ENCODE data around the gene ST3GAL3. TPM values are rescaled to one million over a fixed set of nuclear protein-coding genes. Genes with fewer than 3 reads are reported as not detected.

ST3GAL3 gene
- total RNA-seq, 2 donors from 2014 or later, result 26.3 to 36.0 TPM

DNA sequence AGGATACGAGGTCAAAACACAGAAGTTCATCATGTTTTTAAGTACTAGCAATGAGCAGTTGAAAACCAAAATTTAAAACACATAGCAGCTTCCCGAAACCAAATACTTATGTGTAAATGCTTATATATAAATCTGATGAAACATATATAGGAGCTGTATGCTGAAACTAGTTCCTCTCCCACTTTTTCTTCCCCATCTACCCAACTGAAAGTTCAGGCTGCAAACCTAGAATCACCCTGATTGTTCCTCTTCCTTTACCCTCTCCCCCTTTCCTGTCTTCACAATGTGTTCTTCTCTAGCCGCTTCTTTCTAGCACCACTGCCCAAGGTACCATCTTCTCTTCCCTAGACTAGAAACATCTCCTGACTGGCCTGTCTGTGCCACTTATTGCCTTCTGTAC lies 90.6 kb downstream of the ST3GAL3 start:
- no peak overlapping the region for H3K4me3 ChIP-seq
- TF ChIP-seq, protein P1, sequence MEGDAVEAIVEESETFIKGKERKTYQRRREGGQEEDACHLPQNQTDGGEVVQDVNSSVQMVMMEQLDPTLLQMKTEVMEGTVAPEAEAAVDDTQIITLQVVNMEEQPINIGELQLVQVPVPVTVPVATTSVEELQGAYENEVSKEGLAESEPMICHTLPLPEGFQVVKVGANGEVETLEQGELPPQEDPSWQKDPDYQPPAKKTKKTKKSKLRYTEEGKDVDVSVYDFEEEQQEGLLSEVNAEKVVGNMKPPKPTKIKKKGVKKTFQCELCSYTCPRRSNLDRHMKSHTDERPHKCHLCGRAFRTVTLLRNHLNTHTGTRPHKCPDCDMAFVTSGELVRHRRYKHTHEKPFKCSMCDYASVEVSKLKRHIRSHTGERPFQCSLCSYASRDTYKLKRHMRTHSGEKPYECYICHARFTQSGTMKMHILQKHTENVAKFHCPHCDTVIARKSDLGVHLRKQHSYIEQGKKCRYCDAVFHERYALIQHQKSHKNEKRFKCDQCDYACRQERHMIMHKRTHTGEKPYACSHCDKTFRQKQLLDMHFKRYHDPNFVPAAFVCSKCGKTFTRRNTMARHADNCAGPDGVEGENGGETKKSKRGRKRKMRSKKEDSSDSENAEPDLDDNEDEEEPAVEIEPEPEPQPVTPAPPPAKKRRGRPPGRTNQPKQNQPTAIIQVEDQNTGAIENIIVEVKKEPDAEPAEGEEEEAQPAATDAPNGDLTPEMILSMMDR (IDR thresholded peaks at IDR 0.05), result no peak
- no peak overlapping the region for H3K27ac ChIP-seq
- H3K4me1 ChIP-seq (ENCODE audit: control insufficient read depth in 1 of 2, low read depth in 2 of 2), result no peaks in the 10 kb centered on the region
- no peaks in the 10 kb centered on the region for H3K27me3 ChIP-seq (replicated peaks; ENCODE audit: insufficient read depth)
- no peaks in the 10 kb centered on the region for H3K36me3 ChIP-seq
- no peak for DNase-seq (ENCODE audit: low spot score)
- no peaks in the 10 kb centered on the region for H3K9me3 ChIP-seq
- no peak for ATAC-seq (ENCODE audit: insufficient number of reproducible peaks, low FRiP score, low read depth)

DNA sequence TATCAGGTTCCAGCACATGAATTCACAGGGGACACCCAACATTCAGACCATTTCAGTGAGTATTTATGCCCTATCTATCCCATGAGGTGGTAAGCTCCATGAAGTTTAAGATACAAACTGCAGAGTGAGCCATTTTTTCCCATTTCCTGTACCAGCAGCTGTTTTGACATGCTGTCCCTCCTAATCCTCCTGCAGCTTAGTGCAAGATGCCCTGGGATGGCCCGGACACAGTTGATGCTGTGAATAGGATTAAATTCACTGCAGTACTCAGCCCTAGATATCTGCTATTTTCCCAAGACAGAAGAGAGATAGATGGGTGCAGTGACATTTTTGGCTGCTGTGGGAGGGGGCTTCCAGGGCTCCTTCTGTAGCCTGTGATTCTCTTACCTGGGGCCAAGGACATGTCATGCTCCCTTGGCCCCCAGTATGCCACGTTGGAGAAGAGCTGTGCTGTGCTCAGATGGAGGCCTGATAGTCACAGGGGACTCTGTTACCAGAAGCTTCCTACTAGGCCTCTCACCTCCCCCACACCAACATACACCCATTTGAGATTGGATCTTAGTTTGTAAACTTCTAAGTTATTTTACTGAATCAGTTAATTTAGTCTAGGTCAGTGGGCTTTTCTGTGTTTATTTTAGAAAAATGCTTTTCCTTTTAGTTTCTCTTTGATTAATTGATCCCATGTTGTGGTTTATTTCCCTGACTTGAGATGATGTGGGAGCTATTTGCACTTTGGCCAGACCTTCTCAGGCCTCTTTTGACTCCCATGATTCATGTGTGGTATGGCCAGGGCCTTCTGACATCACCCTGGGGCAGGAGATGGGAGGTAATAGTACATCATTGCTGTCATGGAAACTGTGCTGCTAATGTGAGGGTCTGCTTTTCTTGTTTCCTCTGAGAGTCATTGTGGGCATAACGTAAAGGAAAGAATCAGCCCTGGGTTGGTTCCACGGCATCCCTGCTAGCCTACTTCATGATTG lies 92.6 kb downstream of the ST3GAL3 start:
- DNase-seq (ENCODE audit: low spot score) (no peak), ATAC-seq (ENCODE audit: insufficient number of reproducible peaks, low FRiP score, low read depth) (no peak)
- no peaks in the 10 kb centered on the region for H3K9me3 ChIP-seq
- H3K27me3 ChIP-seq (replicated peaks; ENCODE audit: insufficient read depth), result no peaks in the 10 kb centered on the region
- H3K27ac ChIP-seq, result no peak overlapping the region
- H3K36me3 ChIP-seq, result no peaks in the 10 kb centered on the region
- H3K4me1 ChIP-seq (ENCODE audit: control insufficient read depth in 1 of 2, low read depth in 2 of 2), result no peaks in the 10 kb centered on the region
- H3K4me3 ChIP-seq, result no peak overlapping the region
- TF ChIP-seq, protein P1 (IDR thresholded peaks at IDR 0.05), result no peak

GRCh38 chr1:43800771-43801170 lies 93.4 kb downstream of the ST3GAL3 start:
- TF ChIP-seq, protein P1 (IDR thresholded peaks at IDR 0.05), result no peak
- Histone ChIP-seq H3K9me3 (no peaks in the 10 kb centered on the region), H3K27ac (no peak overlapping the region), H3K4me1 (ENCODE audit: control insufficient read depth in 1 of 2, low read depth in 2 of 2) (no peaks in the 10 kb centered on the region), H3K27me3 (replicated peaks; ENCODE audit: insufficient read depth) (no peaks in the 10 kb centered on the region), H3K36me3 (no peaks in the 10 kb centered on the region), H3K4me3 (no peak overlapping the region)
- ATAC-seq (ENCODE audit: insufficient number of reproducible peaks, low FRiP score, low read depth), result no peak
- DNase-seq (ENCODE audit: low spot score), result no peak

- DNase-seq (ENCODE audit: low spot score) (no peak), ATAC-seq (ENCODE audit: insufficient number of reproducible peaks, low FRiP score, low read depth) (no peak)
- H3K27me3 ChIP-seq (replicated peaks; ENCODE audit: insufficient read depth), result no peaks in the 10 kb centered on the region
- no peaks in the 10 kb centered on the region for H3K4me1 ChIP-seq (ENCODE audit: control insufficient read depth in 1 of 2, low read depth in 2 of 2)
- no peaks in the 10 kb centered on the region for H3K36me3 ChIP-seq
- TF ChIP-seq, protein P1 (IDR thresholded peaks at IDR 0.05), result no peak
- H3K27ac ChIP-seq, result no peak overlapping the region
- no peak overlapping the region for H3K4me3 ChIP-seq
- H3K9me3 ChIP-seq, result no peaks in the 10 kb centered on the region
Observed at GRCh38 chr1:43801203-43801602, 93.9 kb downstream of the ST3GAL3 start.

- TF ChIP-seq, protein P1 (IDR thresholded peaks at IDR 0.05), result no peak
- no peaks in the 10 kb centered on the region for H3K4me1 ChIP-seq (ENCODE audit: control insufficient read depth in 1 of 2, low read depth in 2 of 2)
- no peak overlapping the region for H3K4me3 ChIP-seq
- H3K27ac ChIP-seq, result no peak overlapping the region
- ATAC-seq (ENCODE audit: insufficient number of reproducible peaks, low FRiP score, low read depth), result no peak
- H3K36me3 ChIP-seq, result no peaks in the 10 kb centered on the region
- no peaks in the 10 kb centered on the region for H3K27me3 ChIP-seq (replicated peaks; ENCODE audit: insufficient read depth)
- no peaks in the 10 kb centered on the region for H3K9me3 ChIP-seq
- DNase-seq (ENCODE audit: low spot score), result no peak
Observed at GRCh38 chr1:43802356-43802980, 95.1 kb downstream of the ST3GAL3 start.

Measured in thoracic aorta (tissue), 2 donors.